Vagina (tissue), 2 donors: Measurements from ENCODE around the gene ACTA2. TPM values are rescaled to one million over a fixed set of nuclear protein-coding genes. Genes with fewer than 3 reads are reported as not detected.

ENCODE experiments used
- DNase-seq, 2 donors: peaks; one replicate each; pipeline ENCODE4 v3.0.0-alpha.2; 2017; ENCODE audit errors: extremely low spot score in 2 of 2
- H3K27ac ChIP-seq: fragments of 200-600 bp; sonication (generic); one replicate; pipeline ENCODE4 v1.5.1; 2019
- H3K27me3 ChIP-seq: fragments of 200-600 bp; sonication (generic); one replicate; pipeline ENCODE4 v1.5.1; 2019
- H3K36me3 ChIP-seq, 2 donors: fragments of 200-600 bp; sonication (generic); one replicate each; pipeline ENCODE4 v1.5.1; 2017 to 2019
- H3K4me1 ChIP-seq: fragments of 200-600 bp; sonication (generic); one replicate; pipeline ENCODE4 v1.5.1; 2019
- H3K4me3 ChIP-seq, 2 donors: fragments of 200-600 bp; sonication (generic); 1 replicate in 1 of 2; 2 replicates in 1 of 2; pipeline ENCODE4 v1.5.1; 2016 to 2019
- H3K9me3 ChIP-seq: fragments of 200-600 bp; sonication (generic); one replicate; pipeline ENCODE4 v1.5.1; 2019
- POLR2A ChIP-seq, 2 donors: fragments of 450-650 bp; IDR thresholded peaks; one replicate each; pipeline ENCODE4 v1.6.1; 2017; ENCODE audit warnings: antibody characterized with exemption in 2 of 2, mild to moderate bottlenecking in 2 of 2, moderate library complexity in 2 of 2
- POLR2AphosphoS5 ChIP-seq, 2 donors: sonication (generic); formaldehyde crosslinking; IDR thresholded peaks; one replicate each; pipeline ENCODE4 v1.9.0; 2017; ENCODE audit warnings: antibody characterized with exemption in 2 of 2, mild to moderate bottlenecking in 2 of 2, low read depth in 1 of 2; ENCODE audit not compliant: insufficient read depth in 1 of 2
- intact Hi-C: fragments of 100-400 bp; cut with DNase I; formaldehyde crosslinking; loops from one replicate; pipeline ENCODE4 v1.15.1; 2023
- total RNA-seq: library from RNA; depleted of rRNA; stranded (reverse); fragments of >200 nt; gene quantifications from one replicate; pipeline ENCODE4 v1.2.3, GENCODE V29; 2016
- TF ChIP-seq, protein P1 (sequence below), 3 experiments: fragments of 450-650 bp in 2 of 3; fragments of 200-600 bp in 1 of 3; sonication (generic) in 1 of 3; IDR thresholded peaks; one replicate each; pipeline ENCODE4 v1.5.1; 2017 to 2019; ENCODE audit warnings: antibody characterized with exemption in 3 of 3, mild to moderate bottlenecking in 2 of 3, moderate library complexity in 2 of 3

ACTA2 gene
- total RNA-seq, 1 donor from 2014 or later: 1,162 TPM

- no peak for TF ChIP-seq POLR2AphosphoS5 (IDR thresholded peaks at IDR 0.05; ENCODE audit: insufficient read depth in 1 of 2, low read depth in 1 of 2)
- no peak for TF ChIP-seq POLR2A (IDR thresholded peaks at IDR 0.05)
- TF ChIP-seq, protein P1, sequence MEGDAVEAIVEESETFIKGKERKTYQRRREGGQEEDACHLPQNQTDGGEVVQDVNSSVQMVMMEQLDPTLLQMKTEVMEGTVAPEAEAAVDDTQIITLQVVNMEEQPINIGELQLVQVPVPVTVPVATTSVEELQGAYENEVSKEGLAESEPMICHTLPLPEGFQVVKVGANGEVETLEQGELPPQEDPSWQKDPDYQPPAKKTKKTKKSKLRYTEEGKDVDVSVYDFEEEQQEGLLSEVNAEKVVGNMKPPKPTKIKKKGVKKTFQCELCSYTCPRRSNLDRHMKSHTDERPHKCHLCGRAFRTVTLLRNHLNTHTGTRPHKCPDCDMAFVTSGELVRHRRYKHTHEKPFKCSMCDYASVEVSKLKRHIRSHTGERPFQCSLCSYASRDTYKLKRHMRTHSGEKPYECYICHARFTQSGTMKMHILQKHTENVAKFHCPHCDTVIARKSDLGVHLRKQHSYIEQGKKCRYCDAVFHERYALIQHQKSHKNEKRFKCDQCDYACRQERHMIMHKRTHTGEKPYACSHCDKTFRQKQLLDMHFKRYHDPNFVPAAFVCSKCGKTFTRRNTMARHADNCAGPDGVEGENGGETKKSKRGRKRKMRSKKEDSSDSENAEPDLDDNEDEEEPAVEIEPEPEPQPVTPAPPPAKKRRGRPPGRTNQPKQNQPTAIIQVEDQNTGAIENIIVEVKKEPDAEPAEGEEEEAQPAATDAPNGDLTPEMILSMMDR (IDR thresholded peaks at IDR 0.05): no peak
- Histone ChIP-seq H3K27me3 (no peaks in the 10 kb centered on the region), H3K36me3 (no peaks in the 10 kb centered on the region), H3K4me3 (no peak overlapping the region), H3K4me1 (peaks cover 7% of the 10 kb centered on the region), H3K9me3 (no peaks in the 10 kb centered on the region), H3K27ac (no peak overlapping the region)
- intact Hi-C loops: no loop called here
- no peak for DNase-seq
These were observed 10.7 kb upstream of the ACTA2 start for GRCh38 chr10:88963318-88963717.

DNA sequence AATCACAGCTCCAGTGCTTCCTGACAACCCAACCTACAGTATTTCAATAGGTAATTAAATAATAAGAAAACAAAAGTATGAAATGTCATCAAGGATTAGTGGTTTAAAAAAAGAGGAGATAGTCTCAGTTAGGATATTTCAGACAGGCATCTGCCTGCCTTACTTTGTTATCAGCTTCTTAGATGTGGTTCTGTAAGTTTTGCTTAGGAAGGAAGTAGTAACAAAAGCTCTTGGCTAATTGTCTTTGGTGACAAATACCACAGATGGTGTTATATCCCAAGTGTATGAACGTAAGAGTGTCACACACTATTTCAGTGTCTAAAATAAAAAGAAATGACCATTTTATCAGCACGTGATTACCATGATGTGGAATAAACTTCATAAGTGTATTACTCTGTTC lies 9.8 kb upstream of the ACTA2 start:
- DNase-seq: no peak
- Histone ChIP-seq H3K36me3 (no peaks in the 10 kb centered on the region), H3K9me3 (no peaks in the 10 kb centered on the region), H3K27ac (no peak overlapping the region), H3K4me1 (peaks cover 7% of the 10 kb centered on the region), H3K4me3 (no peak overlapping the region), H3K27me3 (no peaks in the 10 kb centered on the region)
- TF ChIP-seq POLR2AphosphoS5 (IDR thresholded peaks at IDR 0.05; ENCODE audit: insufficient read depth in 1 of 2, low read depth in 1 of 2) (no peak), POLR2A (IDR thresholded peaks at IDR 0.05) (no peak)
- TF ChIP-seq, protein P1 (IDR thresholded peaks at IDR 0.05): no peak
- intact Hi-C loops: no loop called here

DNA sequence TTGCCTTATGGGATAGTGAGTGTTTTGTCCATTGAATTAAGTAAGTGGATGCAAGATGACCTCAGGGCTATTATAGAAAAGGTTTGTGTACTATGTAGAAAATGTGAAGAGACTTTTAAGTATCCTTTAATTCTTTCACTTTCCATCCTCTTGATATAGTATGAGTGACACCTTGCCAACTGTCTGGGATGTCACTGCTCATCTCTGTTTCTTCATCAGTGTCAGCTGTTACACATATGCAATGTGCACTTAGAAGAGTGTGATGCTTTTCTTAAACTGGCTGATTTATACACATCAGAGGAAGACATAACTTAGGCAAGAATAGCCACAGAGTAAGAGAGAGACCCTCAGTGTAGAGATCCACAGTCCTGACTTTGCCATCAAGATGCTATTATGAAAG lies 8.7 kb upstream of the ACTA2 start:
- TF ChIP-seq POLR2A (IDR thresholded peaks at IDR 0.05): no peak
- TF ChIP-seq POLR2AphosphoS5 (IDR thresholded peaks at IDR 0.05; ENCODE audit: insufficient read depth in 1 of 2, low read depth in 1 of 2): no peak
- TF ChIP-seq, protein P1 (IDR thresholded peaks at IDR 0.05): no peak
- intact Hi-C loops: no loop called here
- Histone ChIP-seq H3K36me3 (no peaks in the 10 kb centered on the region), H3K9me3 (no peaks in the 10 kb centered on the region), H3K27me3 (no peaks in the 10 kb centered on the region), H3K4me1 (peaks cover 7% of the 10 kb centered on the region), H3K27ac (no peak overlapping the region), H3K4me3 (no peak overlapping the region)
- no peak for DNase-seq

GRCh38 chr10:88960802-88961201 lies 8.2 kb upstream of the ACTA2 start:
- TF ChIP-seq, protein P1 (IDR thresholded peaks at IDR 0.05): no peak
- TF ChIP-seq POLR2A (IDR thresholded peaks at IDR 0.05) (no peak), POLR2AphosphoS5 (IDR thresholded peaks at IDR 0.05; ENCODE audit: insufficient read depth in 1 of 2, low read depth in 1 of 2) (no peak)

GRCh38 chr10:88958721-88959120 lies 6.1 kb upstream of the ACTA2 start:
- peaks cover under 1% of the 10 kb centered on the region for H3K4me1 ChIP-seq
- no peak for DNase-seq
- no peak overlapping the region for H3K4me3 ChIP-seq
- H3K36me3 ChIP-seq: no peaks in the 10 kb centered on the region
- H3K9me3 ChIP-seq: no peaks in the 10 kb centered on the region
- H3K27ac ChIP-seq: no peak overlapping the region
- no peaks in the 10 kb centered on the region for H3K27me3 ChIP-seq
- intact Hi-C loops: no loop called here
- TF ChIP-seq, protein P1 (IDR thresholded peaks at IDR 0.05): no peak
- no peak for TF ChIP-seq POLR2AphosphoS5 (IDR thresholded peaks at IDR 0.05; ENCODE audit: insufficient read depth in 1 of 2, low read depth in 1 of 2)
- TF ChIP-seq POLR2A (IDR thresholded peaks at IDR 0.05): no peak

More at GRCh38 chr10:88960802-88961201, 8.2 kb upstream of the ACTA2 start:
- Histone ChIP-seq H3K4me1 (peaks cover 7% of the 10 kb centered on the region), H3K9me3 (no peaks in the 10 kb centered on the region), H3K27ac (no peak overlapping the region), H3K4me3 (no peak overlapping the region), H3K27me3 (no peaks in the 10 kb centered on the region), H3K36me3 (no peaks in the 10 kb centered on the region)
- intact Hi-C loops: no loop called here
- DNase-seq: no peak
